Right ventricle myocardium inferior (tissue), 1 donor: ENCODE results near the gene LPAR3. TPM values are rescaled to one million over a fixed set of nuclear protein-coding genes. Genes with fewer than 3 reads are reported as not detected.
A peak's percentile ranks its signal among the peaks of the same experiment; 100 is the strongest.

ENCODE experiments used
- ATAC-seq: fragments of 200-7000 bp; cut with Tn5 transposase; one replicate; pipeline ENCODE4 v1.9.1; 2020; ENCODE audit warnings: mild to moderate bottlenecking, moderate library complexity
- DNase-seq: peaks from one replicate; pipeline ENCODE4 v3.0.0; 2021; ENCODE audit errors: missing footprints
- intact Hi-C: fragments of 100-400 bp; cut with DNase I; formaldehyde crosslinking; loops from one replicate; pipeline ENCODE4 v1.11.0; 2022
- total RNA-seq: library from RNA; stranded (reverse); fragmentation: NEBNext Ultra II Directional; extraction: Animal tissue kit (Norgen Biotek cat#: 25700); gene quantifications from one replicate; pipeline ENCODE4 v1.2.1, GENCODE V29; 2021
- donor health status: DM: no; HTN: yes; CAD: no; lungs with severe emphysema.

Gene LPAR3
- total RNA-seq, 1 donor from 2014 or later: 16.6 TPM

- DNase-seq (no peak), ATAC-seq (peak; percentile 83)
- intact Hi-C loops: no loop called here
Observed at GRCh38 chr1:84870591-84870990, 22.4 kb downstream of the LPAR3 start.

DNA sequence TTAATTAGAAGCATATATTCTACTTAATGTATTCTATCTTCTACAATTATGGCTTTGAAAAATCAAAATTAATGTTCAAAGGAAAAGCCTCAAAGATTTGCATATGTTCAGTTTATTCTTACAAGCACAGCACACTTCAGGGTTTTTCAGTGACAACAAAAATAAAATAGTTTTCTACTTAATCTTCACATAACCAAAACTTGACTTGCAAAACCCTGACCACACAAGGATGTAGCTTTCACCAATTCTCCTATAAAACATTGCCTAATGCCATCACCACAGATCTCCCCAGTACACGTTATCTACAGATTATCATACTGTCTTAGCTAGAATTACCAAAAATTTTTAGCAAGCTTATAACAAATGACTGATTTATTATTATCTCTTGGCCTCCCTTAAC lies 23.3 kb downstream of the LPAR3 start:
- no peak for DNase-seq
- intact Hi-C loops: no loop called here
- ATAC-seq: no peak

- ATAC-seq (no peak), DNase-seq (no peak)
- intact Hi-C loops: no loop called here
Observed at GRCh38 chr1:84862810-84863251, 30.2 kb downstream of the LPAR3 start.

DNA sequence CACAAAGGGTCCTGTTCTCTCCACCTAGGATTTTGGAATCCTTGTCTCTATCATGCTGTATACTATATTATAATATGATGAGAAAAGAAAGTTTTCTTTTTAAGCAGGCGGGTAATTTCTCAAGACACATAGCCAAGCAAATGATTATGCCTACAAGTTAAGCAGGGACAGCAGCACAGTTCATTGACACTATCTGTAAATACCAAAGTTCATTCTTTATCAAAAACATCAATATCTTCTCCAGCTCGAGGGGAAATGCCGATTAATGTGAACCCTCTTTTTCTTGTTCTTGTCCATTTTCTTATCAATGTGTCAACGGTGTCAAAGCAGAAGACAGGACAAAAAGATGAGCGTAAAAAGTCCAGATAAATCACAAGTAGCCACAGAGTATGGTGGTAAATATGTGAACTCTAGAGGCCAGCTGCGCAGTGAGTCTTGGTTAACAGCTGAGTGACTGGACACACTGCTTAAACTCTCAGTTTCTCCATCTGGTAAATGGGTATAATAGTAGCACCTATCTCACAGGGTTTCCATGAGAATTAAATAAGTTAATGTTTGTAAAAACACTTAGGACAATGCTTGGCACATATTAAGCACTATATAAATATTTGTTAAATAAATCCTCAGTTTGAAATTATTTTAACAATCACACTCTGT lies 30.9 kb downstream of the LPAR3 start:
- DNase-seq: no peak
- no peak for ATAC-seq
- intact Hi-C loops: no loop called here

- ATAC-seq (no peak), DNase-seq (no peak)
- intact Hi-C loops: no loop called here
Observed at GRCh38 chr1:84861516-84861915, 31.5 kb downstream of the LPAR3 start.

- ATAC-seq: no peak
- DNase-seq: no peak
- intact Hi-C loops: no loop called here
Observed at GRCh38 chr1:84859866-84860265, 33.1 kb downstream of the LPAR3 start.

GRCh38 chr1:84857906-84858305 lies 35.1 kb downstream of the LPAR3 start:
- no peak for DNase-seq
- no peak for ATAC-seq
- intact Hi-C loops: no loop called here

- ATAC-seq (no peak), DNase-seq (no peak)
- intact Hi-C loops: no loop called here
Observed at GRCh38 chr1:84856726-84857270, 36.2 kb downstream of the LPAR3 start.

DNA sequence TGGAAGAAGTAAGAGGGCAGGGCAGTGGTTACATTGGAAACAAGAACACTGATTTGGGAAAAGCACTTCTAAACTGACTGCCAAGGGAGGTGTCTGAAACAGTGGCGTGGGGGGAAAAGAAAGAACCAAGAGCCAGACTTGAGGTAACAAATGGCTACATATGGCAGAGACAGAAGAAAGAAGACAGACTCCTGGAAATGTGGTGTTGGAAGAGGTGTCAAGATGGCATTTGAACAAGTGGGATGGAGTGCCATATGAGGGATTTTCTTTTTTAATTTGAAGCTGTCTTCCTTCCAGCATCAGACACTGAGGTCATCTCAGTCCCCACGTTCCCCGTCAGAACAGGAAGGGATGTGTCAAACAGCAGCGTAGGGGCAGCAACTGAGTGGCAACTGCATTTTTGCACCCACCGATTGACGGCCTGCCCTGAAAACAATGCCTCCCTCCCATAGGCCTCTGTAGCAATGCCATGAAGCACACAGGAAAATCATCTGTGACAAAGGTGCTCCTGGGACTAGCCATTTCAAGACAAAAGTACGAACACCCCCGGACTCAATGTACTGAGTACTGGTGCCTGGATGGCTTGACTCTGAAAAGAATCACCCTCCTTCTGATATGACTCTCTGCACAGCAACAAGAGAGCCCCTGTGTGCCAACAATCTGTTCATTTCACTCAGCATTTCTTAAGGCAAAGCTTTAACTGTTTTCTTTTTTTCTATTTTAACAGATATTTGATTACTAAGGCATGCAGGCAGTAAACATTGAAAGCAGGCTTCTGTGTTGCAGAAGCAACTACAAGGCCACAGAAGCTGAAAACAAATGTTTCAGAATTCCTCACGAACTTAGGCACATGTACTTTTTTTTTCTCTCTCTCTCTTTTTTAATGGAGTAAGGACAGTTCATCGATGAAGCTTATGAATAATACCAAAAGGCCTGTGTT lies 37.0 kb downstream of the LPAR3 start:
- ATAC-seq: no peak
- no peak for DNase-seq
- intact Hi-C loops: no loop called here

DNA sequence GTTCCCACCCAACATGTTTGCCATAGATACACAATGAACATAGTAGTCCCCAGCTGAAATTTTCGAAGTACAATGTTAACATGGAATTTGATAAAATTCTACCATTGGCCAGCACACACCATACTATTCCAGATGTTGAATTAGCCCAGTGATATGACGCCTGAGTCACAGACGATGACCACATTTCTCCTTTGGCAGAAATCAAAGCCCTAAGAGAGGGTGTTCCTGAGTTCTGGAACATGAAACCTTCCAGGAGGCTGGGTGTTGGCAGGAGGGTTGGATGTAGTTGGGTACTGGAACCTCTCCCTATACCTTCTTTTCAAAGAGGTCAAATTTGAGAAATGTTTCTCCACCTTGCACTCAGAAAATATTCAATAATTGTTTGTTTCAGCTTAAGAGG lies 37.8 kb downstream of the LPAR3 start:
- ATAC-seq (peak; percentile 62), DNase-seq (no peak)
- intact Hi-C loops: no loop called here

DNA sequence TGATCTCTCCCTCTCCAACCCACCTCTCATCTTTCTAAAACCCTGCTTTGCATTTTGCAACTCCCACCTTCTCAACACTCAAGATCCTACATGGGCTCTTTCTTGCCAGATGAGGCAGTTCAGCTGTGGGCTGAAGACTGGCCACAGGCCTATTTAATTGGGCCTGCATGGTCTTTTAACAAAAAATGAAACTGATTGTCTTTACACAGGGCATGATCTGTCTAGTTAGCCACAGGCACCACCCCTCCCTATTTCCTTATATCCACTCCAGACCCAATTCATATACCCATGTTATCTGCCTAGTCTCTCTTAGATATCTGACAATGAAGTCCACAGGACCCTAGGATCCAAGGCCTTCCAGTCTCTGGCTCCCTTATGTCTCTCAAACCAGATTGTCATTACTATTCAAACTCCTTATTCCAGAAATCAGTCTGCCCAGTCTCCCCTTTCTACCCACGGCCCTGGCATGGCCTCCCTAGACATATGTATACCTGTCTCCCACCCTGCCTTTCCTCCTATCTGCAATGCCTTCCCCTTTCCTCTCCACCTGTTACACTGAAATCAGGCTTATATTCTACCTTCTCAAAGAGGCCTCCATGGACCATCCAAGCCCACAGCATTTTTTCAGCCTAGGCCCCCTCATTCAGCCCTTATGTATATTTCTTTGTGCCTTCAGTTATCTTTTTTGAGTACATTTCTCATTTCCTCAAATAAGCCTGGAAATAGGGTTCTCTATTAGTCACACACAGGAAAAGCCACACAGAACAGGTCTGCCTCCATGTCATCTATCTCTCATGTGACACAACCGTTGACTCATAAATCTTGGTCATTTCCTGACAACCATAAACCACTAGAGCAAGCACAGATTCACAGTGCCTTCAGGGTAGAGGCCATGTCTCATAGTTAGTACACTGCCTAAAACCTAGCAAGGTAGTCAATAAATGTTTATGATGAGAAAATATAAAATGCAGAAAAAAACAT lies 39.0 kb downstream of the LPAR3 start:
- no peak for DNase-seq
- intact Hi-C loops: no loop called here
- ATAC-seq: peak; percentile 30

- no peak for DNase-seq
- no peak for ATAC-seq
- intact Hi-C loops: no loop called here
Observed at GRCh38 chr1:84851839-84852238, 41.2 kb downstream of the LPAR3 start.

DNA sequence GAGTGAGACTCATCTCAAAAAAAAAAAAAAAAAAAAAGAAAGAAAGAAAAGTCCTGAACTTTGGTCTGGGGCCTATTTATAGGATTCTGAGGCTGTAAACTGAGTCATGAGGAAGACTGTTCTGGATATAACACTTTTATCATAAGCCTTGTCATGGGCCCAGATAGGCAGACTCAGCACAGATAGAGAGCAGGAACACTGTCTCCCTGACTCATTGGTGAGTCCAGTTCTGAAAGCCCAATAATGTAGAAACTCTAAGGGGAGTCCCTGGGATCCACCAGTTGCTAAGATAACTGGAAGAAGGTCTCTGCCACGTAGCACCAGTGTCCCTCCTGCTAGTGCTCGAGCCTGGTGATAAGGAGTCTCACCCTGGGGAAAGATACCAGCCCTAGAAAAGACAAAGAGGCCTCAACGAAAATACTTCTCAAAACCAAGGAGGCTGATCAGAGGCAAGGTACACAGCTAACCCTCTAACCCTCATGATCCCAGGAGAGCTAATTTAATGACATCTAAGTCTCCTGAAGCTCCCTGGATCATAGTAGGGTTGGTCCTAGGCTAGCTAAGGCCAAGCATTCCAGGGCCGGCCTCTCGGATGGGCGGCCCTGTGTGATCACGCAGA lies 43.5 kb downstream of the LPAR3 start:
- ATAC-seq: no peak
- intact Hi-C loops: no loop called here

DNA sequence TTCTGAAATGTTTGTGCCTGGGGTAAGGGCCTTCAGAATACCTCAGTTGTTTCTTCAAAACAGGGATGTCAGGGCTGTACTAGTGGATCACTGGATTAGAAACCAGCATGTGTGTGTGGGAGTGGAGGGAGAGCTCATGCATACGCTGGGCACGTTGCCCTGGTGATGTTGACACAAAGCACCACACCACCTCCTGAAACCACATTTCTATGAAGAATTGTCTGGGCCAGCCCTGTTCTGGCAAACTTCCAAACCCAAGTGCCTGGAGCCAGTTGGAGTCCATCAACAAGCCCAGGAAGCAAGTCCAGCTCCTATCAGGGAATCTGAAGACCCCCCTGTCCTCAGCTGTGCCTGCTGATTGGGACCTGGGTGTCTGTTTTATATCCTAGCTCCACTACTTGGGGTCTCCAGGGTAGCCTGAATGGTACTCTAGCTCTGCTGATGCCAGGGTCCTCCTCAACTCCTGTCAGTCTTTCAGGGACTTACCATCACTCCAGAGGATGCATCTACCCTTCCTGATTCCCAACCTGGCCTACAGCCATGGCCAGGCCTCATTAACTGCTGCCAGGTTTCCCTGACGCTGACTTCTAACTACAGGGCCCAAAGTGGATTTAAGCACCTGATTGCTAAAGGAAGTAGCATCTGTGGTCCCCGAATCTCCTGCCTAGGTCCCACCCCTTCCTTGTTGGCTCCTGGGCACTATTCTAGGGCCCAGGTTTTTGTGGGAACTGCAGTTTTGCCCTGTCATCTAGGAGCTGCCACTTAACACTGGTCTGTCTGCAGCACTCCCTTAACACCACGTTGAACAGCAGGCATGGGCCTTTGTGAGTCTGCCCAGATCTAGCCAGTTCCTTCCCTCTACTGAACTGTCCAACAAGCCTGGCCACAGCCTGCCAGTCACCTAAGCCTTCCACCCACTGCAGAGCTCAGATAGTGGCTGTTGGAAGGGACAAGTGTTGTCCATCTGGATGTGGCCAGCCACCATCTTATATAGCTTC lies 45.5 kb downstream of the LPAR3 start:
- intact Hi-C loops: no loop called here
- peak; percentile 79 for DNase-seq
- peak; percentile 79 for ATAC-seq

More for the DNA sequence above, 43.5 kb downstream of the LPAR3 start:
- DNase-seq: no peak

DNA sequence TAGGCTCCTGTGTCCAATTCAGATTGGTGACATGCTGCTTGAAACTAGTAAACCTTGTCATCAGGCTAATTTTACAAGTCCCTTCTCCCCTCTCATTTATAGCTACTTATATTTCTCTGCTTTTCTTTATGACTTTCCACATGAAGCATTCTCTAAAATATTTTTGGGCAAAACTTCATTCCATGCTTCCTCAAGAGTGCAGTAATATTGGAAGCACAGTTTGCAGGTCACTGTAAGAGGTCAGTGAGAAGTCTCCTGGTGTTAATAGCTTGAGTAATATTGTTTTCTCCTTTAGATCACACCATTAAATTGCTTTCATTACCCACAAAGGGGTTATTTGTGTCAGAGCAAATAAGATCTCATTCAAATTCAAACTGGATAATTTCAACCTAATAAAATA lies 46.6 kb downstream of the LPAR3 start:
- intact Hi-C loops: no loop called here
- DNase-seq: no peak
- no peak for ATAC-seq

- intact Hi-C loops: no loop called here
- ATAC-seq: no peak
- no peak for DNase-seq
Observed at GRCh38 chr1:84845357-84845756, 47.6 kb downstream of the LPAR3 start.

DNA sequence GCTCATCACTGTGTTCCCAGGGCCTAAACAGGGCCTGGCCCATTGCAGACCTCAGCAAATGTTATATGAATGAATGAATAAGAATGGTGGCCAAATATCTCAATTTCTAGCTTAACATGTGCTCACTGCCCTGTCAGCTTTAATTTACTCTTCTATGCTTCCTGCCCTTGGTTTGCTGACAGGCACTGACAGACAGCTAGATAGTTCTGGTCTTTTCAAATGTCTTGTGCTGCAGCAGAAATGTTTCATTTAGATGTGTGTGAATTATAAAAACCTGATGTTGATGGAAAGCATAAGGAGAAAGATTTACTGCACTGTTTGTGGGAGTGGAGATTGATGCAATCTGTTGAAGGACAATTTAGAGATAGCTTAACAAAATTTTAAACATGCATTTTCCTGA lies 48.9 kb downstream of the LPAR3 start:
- ATAC-seq (no peak), DNase-seq (no peak)

More for the DNA sequence above, 48.9 kb downstream of the LPAR3 start:
- intact Hi-C loops: no loop called here
